A549 treated with AZD2906 at 1 μM for 4 hours (cell line): Measurements from ENCODE around the gene EDNRB. TPM values are rescaled to one million over a fixed set of nuclear protein-coding genes. Genes with fewer than 3 reads are reported as not detected.

Experiments
- total RNA-seq: library from RNA; stranded (reverse); fragments of 200-300 nt; extraction: Qiagen RNA extraction; gene quantifications from 5 replicates; pipeline ENCODE4 v1.2.3, GENCODE V29; 2022

Gene EDNRB
- not detected in 5 replicates for total RNA-seq

DNA sequence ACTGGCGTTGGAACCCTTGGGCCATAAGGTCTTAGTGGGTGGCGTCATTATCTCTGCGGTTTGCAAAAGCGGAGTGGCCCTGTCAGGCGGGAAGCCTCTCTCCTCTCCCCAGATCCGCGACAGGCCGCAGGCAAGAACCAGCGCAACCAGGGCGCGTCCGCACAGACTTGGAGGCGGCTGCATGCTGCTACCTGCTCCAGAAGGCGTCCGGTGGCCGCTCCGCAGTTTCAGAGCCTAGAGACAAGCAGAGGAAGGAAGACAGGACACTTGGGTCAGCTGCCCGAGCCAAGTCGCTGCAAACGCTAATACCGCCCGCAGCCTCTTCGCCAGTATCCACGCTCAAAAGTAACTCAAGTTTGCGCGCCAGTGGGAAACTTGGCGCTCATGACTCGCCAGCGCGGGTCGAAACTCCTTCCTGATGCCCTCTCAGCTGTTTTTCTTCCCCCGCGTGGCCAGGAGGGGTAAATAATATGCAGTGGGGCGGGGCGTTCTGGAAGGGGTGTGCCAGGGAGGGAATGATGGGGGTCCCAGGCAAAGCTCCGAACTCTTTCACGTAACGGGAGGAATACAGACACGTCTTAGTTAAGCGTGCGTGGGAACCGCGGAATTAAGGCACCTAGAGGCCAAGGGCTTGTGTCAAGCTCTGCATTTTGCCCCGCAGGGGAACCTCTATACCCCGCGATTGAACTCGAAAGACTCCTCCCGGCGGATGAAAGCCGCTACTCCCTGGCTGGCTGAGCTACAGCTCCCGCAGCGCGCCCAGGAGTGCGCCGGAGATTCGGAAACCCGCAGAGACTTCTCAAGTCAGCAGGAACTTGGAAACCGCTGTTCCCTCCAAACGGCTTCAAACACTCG, at the start of gene EDNRB:
Gene EDNRB, minus strand, starts transcription at position 441 of the 855 bp plus-strand sequence. Its CDS starts 258 bp downstream, at position 183.

Other genes with a start within 250 kb of the EDNRB start
- 0.45 to 0.76 TPM (median 0.58 TPM) in 5 replicates for gene SLAIN1, start 221.1 kb downstream of the EDNRB start, total RNA-seq